Measurements from ENCODE around the gene LCN12.

The LCN12 gene, protein sequence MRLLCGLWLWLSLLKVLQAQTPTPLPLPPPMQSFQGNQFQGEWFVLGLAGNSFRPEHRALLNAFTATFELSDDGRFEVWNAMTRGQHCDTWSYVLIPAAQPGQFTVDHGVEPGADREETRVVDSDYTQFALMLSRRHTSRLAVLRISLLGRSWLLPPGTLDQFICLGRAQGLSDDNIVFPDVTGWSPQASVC

DNA sequence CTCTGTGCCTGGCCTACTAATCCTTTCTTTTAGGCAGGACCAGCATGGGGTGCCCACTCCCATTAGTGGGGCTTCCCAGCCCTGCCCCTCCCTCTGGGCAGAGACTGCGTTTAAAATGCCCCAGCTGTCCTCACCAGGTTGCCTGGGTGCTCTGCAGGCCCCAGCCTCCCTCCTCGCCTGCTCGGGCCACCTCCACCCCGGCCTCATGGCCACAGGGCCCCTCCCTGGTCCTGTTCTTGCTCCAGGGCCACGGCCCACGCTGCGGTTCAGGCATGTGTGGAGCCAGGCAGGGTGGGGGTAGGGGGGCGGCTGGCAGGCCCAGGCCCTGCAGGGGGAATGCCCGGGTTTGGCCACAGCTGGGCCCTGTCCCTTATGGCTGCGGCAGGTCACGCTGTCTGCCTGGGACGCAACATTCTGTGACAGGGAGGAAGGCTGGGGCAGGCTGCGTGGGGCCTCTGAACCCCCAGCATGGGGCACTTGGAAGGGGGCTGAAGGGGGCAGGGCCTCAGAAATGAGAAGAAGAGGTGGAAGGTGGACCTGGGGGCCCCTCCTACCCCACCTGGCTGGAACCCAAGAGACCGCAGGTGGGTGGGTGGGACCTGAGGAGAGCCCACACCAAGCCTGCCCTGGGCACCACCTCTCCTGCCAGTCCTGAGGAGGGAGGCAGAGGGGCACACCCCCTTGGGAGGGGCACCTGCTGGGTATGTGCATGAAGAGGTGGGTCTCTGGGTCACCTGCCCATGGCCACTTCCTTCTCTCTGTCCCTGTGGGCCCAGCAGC lies at the start of gene LCN12:
Gene LCN12 (plus strand): TSS at position 733 of the 780 bp plus-strand sequence. CDS start 55 bp downstream, outside the sequence.
- H3K9me3 Mint-ChIP-seq, result peaks cover 3% of the 10 kb centered on the region
- no peak for DNase-seq (ENCODE audit: low spot score in 2 of 2)

DNA sequence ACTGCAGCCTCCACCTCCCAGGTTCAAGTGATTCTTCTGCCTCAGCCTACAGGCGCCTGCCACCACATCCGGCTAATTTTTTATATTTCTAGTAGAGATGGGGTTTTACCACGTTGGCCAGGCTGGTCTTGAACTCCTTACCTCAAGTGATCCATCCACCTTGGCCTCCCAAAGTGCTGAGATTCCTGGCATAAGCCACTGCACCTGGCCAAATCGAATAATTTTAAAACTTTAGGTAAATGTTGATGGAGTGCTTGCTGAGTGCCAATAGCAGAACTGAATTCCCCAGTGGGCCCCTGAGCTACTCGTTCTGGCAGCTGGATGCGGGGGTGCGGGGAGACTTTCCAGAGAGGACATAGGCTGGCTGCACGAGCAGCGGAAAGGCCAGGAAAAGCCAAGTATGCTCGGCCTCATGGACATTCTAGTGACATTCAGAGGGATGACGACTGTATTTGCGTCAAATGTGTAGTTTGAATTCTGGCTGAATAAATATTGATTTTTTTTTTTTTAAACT lies 49.0 kb upstream of the LCN12 start:
- Mint-ChIP-seq H3K36me3 (peaks cover 100% of the 10 kb centered on the region), H3K27ac (peak overlapping the region; percentile 89), H3K4me3 (peak overlapping the region; percentile 69), H3K4me1 (peaks cover 53% of the 10 kb centered on the region), H3K9me3 (no peaks in the 10 kb centered on the region)
- DNase-seq (ENCODE audit: low spot score in 2 of 2) (no peak), ATAC-seq (no peak)

More for the DNA sequence above, at the start of gene LCN12:
- Mint-ChIP-seq H3K4me3 (peak within 1 kb of the TSS; percentile 76), H3K36me3 (no peaks in the 10 kb centered on the region), H3K4me1 (peaks cover 25% of the 10 kb centered on the region), H3K27ac (no peak within 1 kb of the TSS)
- no peak for ATAC-seq

DNA sequence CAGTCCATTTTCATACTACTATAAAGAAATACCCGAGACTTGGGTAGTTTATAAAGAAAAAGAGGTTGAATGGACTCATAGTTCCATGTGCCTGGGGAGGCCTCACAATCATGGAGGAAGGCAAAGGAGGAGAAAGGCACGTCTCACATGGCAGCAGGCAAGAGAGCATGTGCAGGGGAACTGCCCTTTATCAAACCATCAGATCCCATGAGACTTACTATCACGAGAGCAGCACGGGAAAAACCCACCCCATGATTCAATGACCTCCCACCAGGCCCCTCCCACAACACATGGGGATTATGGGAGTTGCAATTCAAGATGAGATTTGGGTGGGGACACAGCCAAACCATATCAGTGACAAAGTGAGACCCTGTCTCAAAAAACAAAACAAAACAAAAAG lies 45.8 kb upstream of the LCN12 start:
- no peak for ATAC-seq
- H3K4me1 Mint-ChIP-seq, result peaks cover 40% of the 10 kb centered on the region
- H3K9me3 Mint-ChIP-seq, result no peaks in the 10 kb centered on the region
- H3K36me3 Mint-ChIP-seq, result peaks cover 100% of the 10 kb centered on the region
- no peak overlapping the region for H3K4me3 Mint-ChIP-seq
- peak overlapping the region; percentile 85 for H3K27ac Mint-ChIP-seq
- no peak for DNase-seq (ENCODE audit: low spot score in 2 of 2)

DNA sequence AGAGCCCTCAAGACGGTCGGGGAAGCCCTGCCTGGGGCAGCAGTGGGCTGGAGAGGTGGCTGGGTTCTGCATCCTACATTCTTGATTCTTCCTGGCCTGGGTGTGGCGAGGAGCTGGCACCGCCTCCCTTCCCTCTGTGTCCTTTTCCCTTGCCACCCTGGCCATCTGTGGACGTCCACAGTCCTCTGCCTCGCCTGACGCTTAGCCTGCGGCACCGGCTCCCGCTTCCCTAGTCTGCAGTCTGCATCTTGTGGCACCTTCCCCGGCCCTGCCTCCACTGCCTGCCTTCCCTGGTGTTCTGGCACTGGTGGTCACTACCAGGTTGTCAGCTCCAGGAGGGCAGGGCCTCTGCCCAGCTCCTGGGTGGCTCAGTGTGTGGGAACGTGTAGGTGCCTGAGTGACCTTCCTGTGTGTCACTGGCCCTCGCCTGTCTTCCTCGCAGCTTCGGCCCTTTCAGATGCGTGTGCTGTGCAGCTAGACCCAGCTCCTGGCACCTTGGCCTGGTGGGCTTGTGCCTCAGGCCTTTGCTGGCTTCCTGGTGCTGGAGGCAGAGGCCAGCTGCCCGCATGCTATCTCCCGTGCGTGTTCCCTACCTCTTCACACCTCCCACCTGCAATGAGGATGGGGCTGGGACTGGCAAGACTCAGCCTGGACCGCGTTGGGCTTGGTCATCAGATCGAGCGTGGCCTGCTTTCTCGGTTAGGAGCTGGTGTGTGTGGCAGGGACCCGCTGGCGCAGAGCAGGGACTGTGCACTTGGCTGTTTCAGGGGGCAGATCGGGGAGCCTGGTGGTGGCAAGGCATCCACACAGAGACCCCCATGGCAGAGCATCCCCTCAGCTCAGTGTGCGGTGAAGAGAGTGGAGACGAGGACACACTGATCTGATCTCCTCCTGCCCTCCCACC lies 44.8 kb upstream of the LCN12 start:
- Mint-ChIP-seq H3K4me3 (no peak overlapping the region), H3K9me3 (no peaks in the 10 kb centered on the region), H3K36me3 (peaks cover 100% of the 10 kb centered on the region), H3K4me1 (peaks cover 30% of the 10 kb centered on the region), H3K27ac (peak overlapping the region; percentile 85)
- DNase-seq (ENCODE audit: low spot score in 2 of 2) (no peak), ATAC-seq (no peak)

DNA sequence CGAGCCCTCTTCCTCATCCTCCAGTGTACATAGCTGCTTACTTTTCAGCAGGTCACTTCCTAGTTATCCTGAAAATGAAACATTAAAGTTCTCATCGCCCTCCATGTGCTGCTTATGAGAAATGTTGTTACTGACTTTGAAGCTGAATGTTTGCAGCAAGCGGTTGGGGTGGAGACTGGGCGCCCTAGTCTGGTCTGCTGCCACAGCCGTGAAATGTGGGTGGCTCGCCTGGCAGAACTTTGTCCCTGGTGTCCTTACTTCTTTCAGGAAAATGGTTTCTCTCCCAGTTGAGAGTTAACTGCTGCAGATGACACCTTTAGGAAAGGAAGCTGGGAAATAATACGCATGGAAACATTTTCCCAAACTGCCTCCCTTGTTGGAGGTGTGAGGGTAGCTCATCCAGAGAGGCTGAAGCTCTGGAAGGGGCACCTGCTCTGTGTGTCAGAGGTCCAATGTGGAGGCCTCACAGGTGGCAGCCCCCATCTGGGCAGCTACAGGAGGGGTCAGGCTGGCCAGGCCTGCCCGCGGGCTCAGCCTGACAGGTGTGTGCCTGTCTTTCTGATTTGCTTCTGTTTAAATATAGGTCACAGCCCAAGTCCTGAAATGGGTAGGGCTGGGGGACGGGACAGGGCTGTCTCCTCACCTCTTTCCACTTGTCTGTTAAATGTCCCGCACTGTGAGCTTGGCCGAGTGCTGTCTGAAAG lies 41.7 kb upstream of the LCN12 start:
- no peak for DNase-seq (ENCODE audit: low spot score in 2 of 2)

DNA sequence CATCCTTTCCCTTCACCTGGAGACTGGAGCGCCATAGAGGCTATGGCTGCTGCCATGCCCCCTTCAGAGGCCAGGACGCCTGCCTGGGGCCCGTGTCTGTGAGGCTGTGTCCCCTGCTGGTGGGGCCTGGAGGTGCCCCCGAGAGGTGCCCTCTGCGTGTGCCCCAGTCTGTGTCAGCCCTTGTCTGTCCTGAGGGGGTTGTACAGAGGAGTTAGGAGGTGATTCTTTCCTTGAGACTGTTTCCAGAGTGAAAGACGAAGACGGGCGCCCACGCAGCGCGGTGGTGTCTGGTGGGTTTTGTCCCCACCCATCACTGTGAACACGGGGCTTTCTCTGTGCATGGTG lies 41.2 kb upstream of the LCN12 start:
- ATAC-seq (peak; percentile 52), DNase-seq (ENCODE audit: low spot score in 2 of 2) (no peak)
- Mint-ChIP-seq H3K27ac (no peak overlapping the region), H3K36me3 (peaks cover 100% of the 10 kb centered on the region), H3K9me3 (no peaks in the 10 kb centered on the region), H3K4me1 (peaks cover 10% of the 10 kb centered on the region), H3K4me3 (no peak overlapping the region)

More for the DNA sequence above, 41.7 kb upstream of the LCN12 start:
- H3K27ac Mint-ChIP-seq, result no peak overlapping the region
- H3K9me3 Mint-ChIP-seq, result no peaks in the 10 kb centered on the region
- no peak for ATAC-seq
- peaks cover 9% of the 10 kb centered on the region for H3K4me1 Mint-ChIP-seq
- H3K4me3 Mint-ChIP-seq, result no peak overlapping the region
- peaks cover 100% of the 10 kb centered on the region for H3K36me3 Mint-ChIP-seq

DNA sequence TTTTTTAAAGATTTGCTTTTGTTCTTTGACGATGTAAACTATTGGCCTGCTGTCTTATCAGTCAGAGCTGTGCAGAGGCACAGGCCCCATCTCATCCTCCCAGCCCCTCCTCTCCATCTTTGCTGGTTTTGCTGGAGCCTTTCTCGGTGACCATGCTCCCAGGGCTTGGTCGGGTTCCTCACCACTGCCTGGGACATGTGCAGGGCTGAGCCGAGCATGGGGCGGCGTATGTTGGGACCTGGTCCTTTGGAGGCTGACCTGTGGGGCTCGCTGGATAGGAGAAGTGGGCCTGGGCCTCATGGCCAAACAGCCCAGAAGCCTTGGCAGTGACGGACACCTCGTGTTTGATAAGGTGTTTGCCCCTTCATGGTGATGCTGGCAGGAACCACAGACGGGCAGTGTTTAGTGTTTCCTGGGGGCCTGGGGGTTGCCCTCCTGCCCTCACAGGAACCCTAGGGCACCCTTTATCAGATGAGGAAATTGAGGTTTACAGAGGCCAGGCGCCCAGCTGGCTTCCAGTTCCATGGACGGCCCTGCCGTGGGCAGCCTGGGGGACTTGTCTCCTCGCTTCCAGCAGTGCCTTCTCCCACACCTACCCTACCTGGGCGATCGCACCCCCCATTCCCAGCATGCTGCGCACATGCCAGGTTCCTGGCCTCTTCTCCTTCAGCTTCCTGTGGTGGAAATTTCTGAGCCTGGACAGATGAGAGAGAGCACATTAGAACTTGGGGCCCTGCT lies 38.2 kb upstream of the LCN12 start:
- Mint-ChIP-seq H3K4me1 (peaks cover 20% of the 10 kb centered on the region), H3K9me3 (no peaks in the 10 kb centered on the region), H3K36me3 (peaks cover 100% of the 10 kb centered on the region), H3K4me3 (no peak overlapping the region), H3K27ac (peak overlapping the region; percentile 56)
- DNase-seq (ENCODE audit: low spot score in 2 of 2) (no peak), ATAC-seq (no peak)

DNA sequence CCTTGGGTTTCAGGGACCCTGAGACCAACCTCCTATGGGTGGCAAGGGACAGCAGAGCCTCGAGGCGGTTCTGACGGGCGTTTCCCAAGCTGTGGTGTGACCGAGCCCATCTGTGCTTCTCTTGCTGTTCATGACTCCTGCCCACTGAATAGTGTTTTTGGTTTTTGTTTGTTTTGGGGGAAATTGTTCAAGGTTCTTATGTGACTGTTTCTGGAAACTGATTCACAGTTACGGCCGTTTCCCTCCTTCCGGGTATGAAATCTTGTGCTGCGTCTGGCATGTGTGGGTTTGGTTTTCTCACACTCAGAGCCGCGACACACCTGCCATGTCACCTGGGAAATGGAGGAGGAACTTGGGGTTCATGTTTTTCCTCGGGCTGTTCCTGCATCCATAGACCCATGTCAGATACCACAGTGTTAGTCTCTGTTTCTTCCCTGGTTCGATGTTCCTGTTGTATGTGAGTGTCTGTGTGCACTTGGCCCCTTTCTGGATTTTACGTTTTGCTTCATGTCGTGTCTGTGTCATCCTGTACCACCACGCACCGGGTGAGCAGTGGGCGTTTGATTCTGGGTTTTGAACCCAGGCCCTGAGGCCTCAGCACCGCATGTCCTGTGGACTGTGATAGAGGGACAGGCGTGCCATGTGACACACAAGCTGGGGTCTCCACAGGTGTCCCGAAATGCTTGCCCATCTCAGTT lies 36.3 kb upstream of the LCN12 start:
- DNase-seq (ENCODE audit: low spot score in 2 of 2) (no peak), ATAC-seq (peak; percentile 58)
- Mint-ChIP-seq H3K9me3 (no peaks in the 10 kb centered on the region), H3K4me1 (peaks cover 20% of the 10 kb centered on the region), H3K27ac (peak overlapping the region; percentile 89), H3K4me3 (no peak overlapping the region), H3K36me3 (peaks cover 100% of the 10 kb centered on the region)

DNA sequence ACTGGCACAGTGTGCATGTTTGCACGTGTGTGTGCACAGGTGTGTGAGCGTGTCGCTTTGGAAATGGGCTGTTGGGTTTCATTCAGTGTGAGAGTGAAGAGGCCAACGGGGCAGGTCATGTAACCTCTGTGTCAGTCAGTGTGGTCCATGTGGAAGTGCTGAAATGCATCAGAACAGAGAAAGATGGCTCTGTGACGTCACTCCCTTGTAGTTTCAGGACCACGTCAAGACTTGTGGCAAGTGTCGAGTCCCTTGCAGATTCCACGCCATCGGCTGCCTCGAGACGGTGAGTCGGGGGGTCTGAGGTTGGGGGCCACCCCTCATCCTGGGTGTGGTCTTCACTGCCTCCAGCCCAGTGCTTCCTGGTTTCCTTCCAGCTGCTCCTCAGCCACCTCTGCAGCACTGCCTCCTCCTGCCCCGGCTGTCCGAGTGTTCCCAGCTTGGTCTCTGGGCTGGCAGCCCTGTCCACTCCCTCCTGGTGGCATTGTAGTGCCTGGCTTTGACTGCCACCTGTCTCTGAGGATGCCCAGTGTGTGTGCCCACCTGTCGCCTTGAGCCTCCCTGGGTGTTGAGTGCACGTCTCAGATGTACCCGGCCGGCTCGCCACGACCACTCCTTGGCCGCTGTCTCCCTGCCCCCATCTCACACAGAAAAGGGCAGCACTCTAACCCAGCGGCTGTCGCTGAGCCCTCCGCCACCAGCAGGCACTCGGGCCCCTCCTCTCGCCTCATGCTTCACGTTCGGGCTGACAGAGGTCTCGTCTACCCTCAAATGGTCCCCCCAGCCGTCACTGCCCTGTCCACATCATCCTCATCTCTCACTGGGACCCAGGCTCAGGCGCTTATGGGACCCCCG lies 35.5 kb upstream of the LCN12 start:
- peak overlapping the region; percentile 89 for H3K27ac Mint-ChIP-seq
- no peak overlapping the region for H3K4me3 Mint-ChIP-seq
- no peak for DNase-seq (ENCODE audit: low spot score in 2 of 2)
- ATAC-seq, result peak; percentile 88
- peaks cover 97% of the 10 kb centered on the region for H3K36me3 Mint-ChIP-seq
- H3K9me3 Mint-ChIP-seq, result no peaks in the 10 kb centered on the region
- peaks cover 20% of the 10 kb centered on the region for H3K4me1 Mint-ChIP-seq

DNA sequence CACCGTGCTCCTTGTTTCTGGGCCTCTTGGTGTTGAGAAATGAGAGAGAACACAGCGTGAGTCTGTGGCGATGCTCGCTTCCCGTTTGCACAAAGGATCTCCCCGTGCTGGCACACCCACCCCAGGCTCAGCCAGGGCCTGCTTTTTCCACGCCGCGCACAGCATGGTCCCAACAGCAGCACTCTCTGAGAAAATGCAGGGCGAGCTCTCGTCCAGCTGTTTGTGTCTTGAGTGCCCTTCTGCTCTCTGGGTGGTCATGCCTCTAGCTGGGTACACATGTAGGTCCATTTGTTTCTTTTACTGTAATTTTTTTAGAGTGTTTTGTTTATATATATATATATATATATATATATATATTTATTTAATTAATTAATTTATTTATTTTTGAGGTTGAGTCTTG lies 34.2 kb upstream of the LCN12 start:
- Mint-ChIP-seq H3K36me3 (peaks cover 95% of the 10 kb centered on the region), H3K27ac (no peak overlapping the region), H3K4me3 (no peak overlapping the region), H3K9me3 (no peaks in the 10 kb centered on the region), H3K4me1 (peaks cover 20% of the 10 kb centered on the region)
- ATAC-seq (no peak), DNase-seq (ENCODE audit: low spot score in 2 of 2) (no peak)

DNA sequence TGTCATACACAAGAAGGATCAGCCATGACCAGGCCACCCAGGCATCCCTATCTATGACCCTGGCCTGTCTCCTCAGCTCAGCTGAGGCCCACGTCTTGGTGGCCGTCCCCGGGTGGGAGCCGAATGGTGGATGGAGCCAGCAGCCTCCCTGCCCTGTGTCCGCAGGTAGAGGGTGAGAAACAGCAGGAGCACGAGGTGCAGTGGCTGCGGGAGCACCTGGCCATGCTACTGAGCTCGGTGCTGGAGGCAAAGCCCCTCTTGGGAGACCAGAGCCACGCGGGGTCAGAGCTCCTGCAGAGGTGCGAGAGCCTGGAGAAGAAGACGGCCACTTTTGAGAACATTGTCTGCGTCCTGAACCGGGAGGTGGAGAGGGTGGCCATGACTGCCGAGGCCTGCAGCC lies 32.0 kb upstream of the LCN12 start:
- peaks cover 20% of the 10 kb centered on the region for H3K4me1 Mint-ChIP-seq
- H3K36me3 Mint-ChIP-seq, result peaks cover 95% of the 10 kb centered on the region
- H3K27ac Mint-ChIP-seq, result peak overlapping the region; percentile 71
- DNase-seq (ENCODE audit: low spot score in 2 of 2) (no peak), ATAC-seq (no peak)
- H3K9me3 Mint-ChIP-seq, result no peaks in the 10 kb centered on the region
- H3K4me3 Mint-ChIP-seq, result no peak overlapping the region

DNA sequence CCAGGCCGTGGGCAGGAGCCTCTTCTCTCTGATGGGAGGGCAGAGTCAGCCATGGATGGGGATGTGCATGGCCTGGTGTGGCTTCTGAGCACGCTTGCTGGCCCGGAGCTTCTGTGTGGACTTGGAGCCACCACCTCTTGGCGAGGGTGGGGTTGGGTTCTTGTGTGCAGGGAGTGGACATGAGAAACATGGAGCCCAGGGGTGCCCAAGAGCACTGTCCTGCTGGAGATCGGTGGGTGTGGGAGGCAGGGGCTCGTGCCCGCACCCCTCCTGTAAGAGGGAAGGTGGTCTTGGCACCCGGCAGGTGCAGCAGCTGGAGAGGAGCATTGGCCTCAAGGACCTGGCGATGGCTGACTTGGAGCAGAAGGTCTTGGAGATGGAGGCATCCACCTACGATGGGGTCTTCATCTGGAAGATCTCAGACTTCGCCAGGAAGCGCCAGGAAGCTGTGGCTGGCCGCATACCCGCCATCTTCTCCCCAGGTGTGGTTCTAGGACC lies 31.3 kb upstream of the LCN12 start:
- Mint-ChIP-seq H3K4me1 (peaks cover 18% of the 10 kb centered on the region), H3K4me3 (no peak overlapping the region), H3K9me3 (no peaks in the 10 kb centered on the region), H3K27ac (peak overlapping the region; percentile 71), H3K36me3 (peaks cover 95% of the 10 kb centered on the region)
- ATAC-seq (no peak), DNase-seq (ENCODE audit: low spot score in 2 of 2) (no peak)

DNA sequence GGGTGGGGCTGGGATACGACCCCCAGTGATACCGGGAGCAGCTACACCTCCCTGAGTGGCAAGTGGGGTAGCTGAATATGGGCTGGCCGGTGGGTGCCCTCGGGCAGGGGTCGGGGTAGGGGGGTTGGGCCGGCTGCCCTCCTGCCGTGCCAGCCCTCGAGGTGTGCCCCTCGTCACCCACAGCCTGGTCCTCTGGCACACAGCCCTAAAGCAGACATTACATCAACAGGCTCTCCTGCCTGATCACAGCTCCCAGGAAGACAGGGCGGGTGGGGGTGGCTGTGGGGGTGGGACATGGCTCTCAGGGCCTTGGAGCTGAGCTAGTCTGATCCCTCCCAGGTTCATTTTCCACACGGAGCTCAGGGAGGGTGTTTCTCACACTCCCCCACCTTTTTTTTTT lies 30.8 kb upstream of the LCN12 start:
- H3K9me3 Mint-ChIP-seq, result no peaks in the 10 kb centered on the region
- no peak overlapping the region for H3K4me3 Mint-ChIP-seq
- H3K4me1 Mint-ChIP-seq, result peaks cover 13% of the 10 kb centered on the region
- H3K36me3 Mint-ChIP-seq, result peaks cover 95% of the 10 kb centered on the region
- no peak for DNase-seq (ENCODE audit: low spot score in 2 of 2)
- ATAC-seq, result no peak
- H3K27ac Mint-ChIP-seq, result no peak overlapping the region

Measured in stimulated activated effector memory CD8-positive, alpha-beta T cell treated with anti-CD3 and anti-CD28 coated beads, Interleukin-12 subunit alpha, Interleukin-12 subunit beta, amount 100 ng/mL, for 72 hours (primary cell).